Measurements from ENCODE around the gene AHNAK2.
"Not testable (repeated sequence)": the region's sequence is repeated elsewhere in the genome, so short reads cannot be mapped to it uniquely, and the experiment has no call there.

Gene AHNAK2

GRCh38 chr14:104971447-104972240, 6.5 kb downstream of the AHNAK2 start:
- no peak for DNase-seq

GRCh38 chr14:104970231-104971068, 7.7 kb downstream of the AHNAK2 start:
- DNase-seq = no peak

- DNase-seq = no peak
Measured at GRCh38 chr14:104969741-104970230, 8.4 kb downstream of the AHNAK2 start.

- no peak for DNase-seq
Measured at GRCh38 chr14:104968541-104969401, 9.4 kb downstream of the AHNAK2 start.

GRCh38 chr14:104968153-104968527, 10.0 kb downstream of the AHNAK2 start:
- no peak for DNase-seq

GRCh38 chr14:104967386-104968152, 10.6 kb downstream of the AHNAK2 start:
- no peak for DNase-seq

GRCh38 chr14:104966981-104967385, 11.2 kb downstream of the AHNAK2 start:
- DNase-seq = no peak

- DNase-seq = no peak
Measured at GRCh38 chr14:104966261-104966865, 11.8 kb downstream of the AHNAK2 start.

GRCh38 chr14:104965561-104966231, 12.5 kb downstream of the AHNAK2 start:
- no peak for DNase-seq

GRCh38 chr14:104964546-104964945, 13.6 kb downstream of the AHNAK2 start:
- DNase-seq = no peak

GRCh38 chr14:104957146-104958113, 20.7 kb downstream of the AHNAK2 start:
- no peak for DNase-seq

- no peak for DNase-seq
Measured at GRCh38 chr14:104956290-104956890, 21.8 kb downstream of the AHNAK2 start.

GRCh38 chr14:104955396-104955770, 22.8 kb downstream of the AHNAK2 start:
- DNase-seq = no peak

- no peak for DNase-seq
Measured at GRCh38 chr14:104954746-104955395, 23.3 kb downstream of the AHNAK2 start.

GRCh38 chr14:104953896-104954656, 24.1 kb downstream of the AHNAK2 start:
- no peak for DNase-seq

- no peak for DNase-seq
Measured at GRCh38 chr14:104953097-104953496, 25.1 kb downstream of the AHNAK2 start.

GRCh38 chr14:104951863-104952657, 26.1 kb downstream of the AHNAK2 start:
- DNase-seq = not testable (repeated sequence)
